Activated T-cell treated with anti-CD3 and anti-CD28 coated beads, Interleukin-2, amount 50 U/mL, for 24 hours (primary cell): ENCODE measurements around the gene TRMT5.

Experiments used
- DNase-seq: peaks from one replicate; pipeline ENCODE4 v3.0.0-alpha.2; 2020
- H3K27ac Mint-ChIP-seq: 2 replicates; pipeline ENCODE4 v1.8.0; 2020; ENCODE audit warnings: mild to moderate bottlenecking, mixed read lengths
- H3K27me3 Mint-ChIP-seq: 2 replicates; pipeline ENCODE4 v1.8.0; 2020; ENCODE audit warnings: mixed read lengths
- H3K36me3 Mint-ChIP-seq: 2 replicates; pipeline ENCODE4 v1.8.0; 2020; ENCODE audit warnings: low read depth, mixed read lengths
- H3K4me1 Mint-ChIP-seq: 2 replicates; pipeline ENCODE4 v1.8.0; 2020; ENCODE audit warnings: low read depth, mixed read lengths
- H3K4me3 Mint-ChIP-seq: 2 replicates; pipeline ENCODE4 v1.8.0; 2020; ENCODE audit warnings: mild to moderate bottlenecking, moderate library complexity, mixed read lengths
- H3K9me3 Mint-ChIP-seq: 2 replicates; pipeline ENCODE4 v1.8.0; 2020; ENCODE audit warnings: mixed read lengths

The TRMT5 gene

DNA sequence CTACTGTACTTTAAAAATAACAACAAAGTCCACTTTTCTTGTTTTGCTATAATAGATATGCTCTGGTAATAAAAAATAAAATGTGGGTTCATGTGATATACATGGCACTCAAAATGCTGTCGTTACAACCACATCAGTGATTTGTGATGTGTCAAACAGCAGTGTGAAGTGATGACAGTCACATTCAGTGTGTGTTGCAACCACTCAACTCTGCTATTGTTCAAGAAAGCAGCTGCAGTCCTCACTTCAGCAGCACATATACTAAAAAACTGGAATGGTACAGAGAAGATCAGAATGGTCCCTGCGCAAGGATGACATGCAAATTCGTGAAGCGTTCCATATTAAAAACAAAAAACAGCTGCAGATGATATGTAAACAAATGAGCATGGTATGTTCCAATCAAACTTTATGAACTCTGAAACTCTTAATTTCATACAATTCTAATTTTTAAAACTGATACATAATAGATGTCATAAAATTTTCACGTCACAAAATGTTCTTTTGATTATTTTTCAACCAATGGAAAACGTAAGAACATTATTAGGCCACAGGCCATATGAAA, 6.7 kb downstream of the TRMT5 start:
- H3K27ac Mint-ChIP-seq, result no peak overlapping the region
- no peak for DNase-seq
- peaks cover 32% of the 10 kb centered on the region for H3K4me1 Mint-ChIP-seq
- no peaks in the 10 kb centered on the region for H3K27me3 Mint-ChIP-seq
- peaks cover 36% of the 10 kb centered on the region for H3K36me3 Mint-ChIP-seq
- H3K9me3 Mint-ChIP-seq, result no peaks in the 10 kb centered on the region
- no peak overlapping the region for H3K4me3 Mint-ChIP-seq

DNA sequence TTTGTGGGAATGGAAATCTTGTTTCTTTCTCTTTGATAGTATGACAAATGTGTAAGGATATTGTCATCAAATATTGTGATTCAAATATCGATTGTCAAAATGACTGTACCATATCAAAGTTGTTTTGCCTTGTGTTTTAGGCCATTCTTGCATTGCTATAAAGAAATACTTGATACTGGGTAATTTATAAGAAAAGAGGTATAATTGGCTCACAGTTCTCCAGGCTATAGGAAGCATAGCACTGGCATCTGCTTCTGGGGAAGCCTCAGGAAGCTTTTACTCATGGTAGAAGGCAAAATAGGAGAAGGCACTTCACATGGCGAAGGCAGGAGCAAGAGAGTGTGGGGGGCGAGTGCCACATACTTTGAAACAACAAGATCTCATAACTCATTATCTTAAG, 7.8 kb downstream of the TRMT5 start:
- Mint-ChIP-seq H3K27me3 (no peaks in the 10 kb centered on the region), H3K4me3 (no peak overlapping the region), H3K36me3 (peaks cover 36% of the 10 kb centered on the region), H3K27ac (no peak overlapping the region), H3K4me1 (peaks cover 32% of the 10 kb centered on the region), H3K9me3 (no peaks in the 10 kb centered on the region)
- no peak for DNase-seq

DNA sequence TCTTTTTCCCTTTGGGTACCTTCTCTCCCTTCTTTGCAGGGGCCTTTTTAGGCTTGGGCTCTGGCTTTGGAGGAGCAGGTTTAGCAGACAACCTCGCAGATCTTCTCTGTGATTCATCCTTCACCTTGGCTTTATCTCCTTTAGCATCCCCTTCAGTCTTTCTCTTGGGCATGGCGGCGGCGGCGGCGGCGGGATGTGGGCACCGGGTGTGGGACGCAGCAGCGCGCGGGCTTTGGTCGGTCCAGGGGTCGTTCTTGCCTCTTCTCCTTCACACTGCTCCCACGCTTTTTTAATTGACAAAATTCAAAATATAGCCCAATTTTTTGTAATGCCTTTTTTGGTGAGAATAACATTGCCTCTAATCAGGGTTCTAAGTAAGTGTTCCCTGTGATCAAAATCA, 8.6 kb downstream of the TRMT5 start:
- H3K4me1 Mint-ChIP-seq, result peaks cover 24% of the 10 kb centered on the region
- H3K4me3 Mint-ChIP-seq, result no peak overlapping the region
- no peaks in the 10 kb centered on the region for H3K27me3 Mint-ChIP-seq
- H3K27ac Mint-ChIP-seq, result no peak overlapping the region
- H3K9me3 Mint-ChIP-seq, result no peaks in the 10 kb centered on the region
- DNase-seq, result no peak
- peaks cover 36% of the 10 kb centered on the region for H3K36me3 Mint-ChIP-seq

DNA sequence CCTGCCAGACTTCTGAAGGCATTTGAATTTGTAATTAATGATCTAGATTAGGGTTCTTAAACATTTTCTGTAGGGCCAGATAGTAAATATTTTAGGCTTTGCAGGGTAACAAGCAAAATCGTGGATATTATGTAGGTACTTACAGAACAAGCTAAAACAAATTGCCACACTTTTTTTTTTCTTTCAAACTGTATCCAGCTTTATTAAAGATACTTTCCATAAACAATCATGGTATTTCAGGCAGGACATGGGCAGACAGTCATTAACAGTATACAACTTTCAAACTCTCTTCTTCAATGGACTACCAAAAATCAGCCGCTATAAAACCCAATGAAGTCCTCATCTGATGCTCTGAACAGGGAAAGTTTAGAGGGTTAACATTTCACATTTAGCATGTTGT, 9.6 kb downstream of the TRMT5 start:
- peaks cover 36% of the 10 kb centered on the region for H3K36me3 Mint-ChIP-seq

DNA sequence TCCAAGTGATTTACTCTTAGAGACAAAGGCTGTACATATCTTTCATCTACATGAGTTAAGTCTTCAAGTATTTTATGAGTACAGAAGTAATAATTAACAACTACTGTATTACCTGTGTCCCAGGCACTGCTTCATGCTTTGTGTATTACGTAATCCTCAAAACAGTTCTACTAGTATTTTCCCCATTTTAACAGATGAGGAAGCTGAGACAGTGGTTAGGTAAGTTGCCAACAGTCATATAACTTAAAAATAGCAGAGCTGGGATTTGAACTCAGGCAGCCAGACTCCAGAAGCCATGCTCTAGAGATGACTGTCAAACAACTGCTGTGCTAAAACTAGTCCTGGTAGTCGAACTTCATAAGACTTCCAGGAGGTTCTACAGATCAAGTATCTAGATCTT, 10.7 kb downstream of the TRMT5 start:
- no peak overlapping the region for H3K27ac Mint-ChIP-seq
- no peaks in the 10 kb centered on the region for H3K9me3 Mint-ChIP-seq
- no peak for DNase-seq
- H3K4me3 Mint-ChIP-seq, result no peak overlapping the region
- H3K27me3 Mint-ChIP-seq, result no peaks in the 10 kb centered on the region
- peaks cover 38% of the 10 kb centered on the region for H3K36me3 Mint-ChIP-seq
- H3K4me1 Mint-ChIP-seq, result peaks cover 14% of the 10 kb centered on the region

More for the DNA sequence above, 9.6 kb downstream of the TRMT5 start:
- H3K27me3 Mint-ChIP-seq, result no peaks in the 10 kb centered on the region
- H3K4me1 Mint-ChIP-seq, result peaks cover 15% of the 10 kb centered on the region
- no peaks in the 10 kb centered on the region for H3K9me3 Mint-ChIP-seq
- no peak overlapping the region for H3K27ac Mint-ChIP-seq
- H3K4me3 Mint-ChIP-seq, result no peak overlapping the region
- DNase-seq, result no peak

DNA sequence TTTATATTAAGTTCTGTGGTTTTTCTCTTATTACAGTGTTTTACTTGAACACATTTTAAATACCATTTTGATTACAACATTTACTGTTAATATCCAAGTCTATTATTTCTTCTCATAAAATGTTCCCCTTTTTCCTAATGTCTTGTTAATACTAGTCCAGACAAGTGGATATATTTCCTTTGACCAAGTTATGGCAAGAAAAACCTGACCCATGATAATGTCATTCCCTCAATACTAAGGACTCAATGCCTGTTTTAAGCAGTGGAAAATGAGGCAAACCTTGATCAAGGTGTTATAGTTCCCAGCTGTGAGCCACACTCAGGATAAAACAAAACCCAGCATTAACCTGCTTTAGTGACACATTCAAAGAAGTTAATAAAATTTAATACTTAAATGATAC, 12.2 kb downstream of the TRMT5 start:
- no peak for DNase-seq
- Mint-ChIP-seq H3K4me3 (no peak overlapping the region), H3K9me3 (no peaks in the 10 kb centered on the region), H3K27me3 (no peaks in the 10 kb centered on the region), H3K27ac (no peak overlapping the region), H3K36me3 (peaks cover 32% of the 10 kb centered on the region), H3K4me1 (peaks cover 14% of the 10 kb centered on the region)

DNA sequence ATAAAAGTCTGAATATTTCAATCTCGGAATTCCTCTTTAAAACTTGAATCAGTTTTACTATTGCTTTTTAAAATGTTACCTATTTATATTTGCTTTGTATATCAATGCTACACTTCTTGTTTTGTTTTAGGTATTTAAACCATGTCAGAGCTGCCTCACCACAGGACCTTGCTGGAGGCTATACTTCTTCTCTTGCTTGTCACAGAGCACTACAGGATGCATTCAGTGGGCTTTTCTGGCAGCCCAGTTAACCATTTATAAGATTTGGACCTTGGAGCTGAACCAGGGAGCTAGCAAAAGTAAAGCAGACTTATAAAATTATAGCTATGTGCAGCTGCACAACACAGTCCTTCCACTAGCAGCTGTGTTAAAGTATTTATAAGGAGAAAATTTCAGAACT, 12.8 kb downstream of the TRMT5 start:
- Mint-ChIP-seq H3K4me3 (no peak overlapping the region), H3K27me3 (no peaks in the 10 kb centered on the region), H3K27ac (no peak overlapping the region), H3K9me3 (no peaks in the 10 kb centered on the region), H3K36me3 (peaks cover 26% of the 10 kb centered on the region), H3K4me1 (peaks cover 12% of the 10 kb centered on the region)
- no peak for DNase-seq

DNA sequence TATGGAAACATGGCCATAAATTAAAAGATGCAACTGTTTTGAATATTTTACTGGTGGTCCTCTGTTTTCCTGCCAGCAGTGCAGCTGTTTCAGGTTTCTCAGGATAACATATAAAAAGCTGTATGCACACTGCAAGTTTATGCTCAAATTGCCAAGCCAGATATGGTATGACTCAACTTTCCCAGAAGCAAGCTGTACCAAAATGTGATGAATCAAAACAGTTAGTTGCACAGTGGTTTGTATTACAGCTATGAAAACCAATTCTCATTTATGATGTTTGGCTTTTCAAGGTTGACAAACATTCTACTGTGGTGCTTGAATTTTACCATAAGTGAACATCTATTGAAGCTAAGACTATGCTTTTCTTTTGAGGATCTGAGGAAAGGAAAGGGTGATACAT, 15.5 kb downstream of the TRMT5 start:
- H3K36me3 Mint-ChIP-seq, result peaks cover 5% of the 10 kb centered on the region
- DNase-seq, result no peak
- H3K27me3 Mint-ChIP-seq, result no peaks in the 10 kb centered on the region
- no peaks in the 10 kb centered on the region for H3K9me3 Mint-ChIP-seq
- peaks cover 12% of the 10 kb centered on the region for H3K4me1 Mint-ChIP-seq
- H3K27ac Mint-ChIP-seq, result peak overlapping the region; percentile 79
- H3K4me3 Mint-ChIP-seq, result no peak overlapping the region

DNA sequence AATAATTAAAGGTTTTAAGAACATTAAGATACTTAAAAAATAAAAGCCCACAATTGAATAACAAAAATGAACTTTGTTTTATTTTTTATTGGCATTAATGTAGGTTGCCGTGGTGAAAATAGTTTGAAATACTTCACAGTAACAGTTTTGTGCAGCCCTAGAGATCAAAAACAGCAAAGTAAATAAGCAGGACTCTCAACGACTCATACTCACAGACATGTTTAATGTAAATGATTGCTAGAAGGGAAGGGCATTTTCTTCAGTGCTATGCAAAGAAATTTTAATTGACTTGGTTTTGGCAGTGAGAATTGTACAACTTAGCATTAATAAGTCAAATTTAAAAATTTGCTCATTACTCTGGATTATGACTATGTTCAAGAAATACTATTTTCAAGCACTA, 16.0 kb downstream of the TRMT5 start:
- Mint-ChIP-seq H3K27me3 (no peaks in the 10 kb centered on the region), H3K36me3 (peaks cover 5% of the 10 kb centered on the region), H3K27ac (peak overlapping the region; percentile 55), H3K4me3 (no peak overlapping the region), H3K9me3 (peaks cover under 1% of the 10 kb centered on the region), H3K4me1 (peaks cover 12% of the 10 kb centered on the region)
- DNase-seq, result no peak

DNA sequence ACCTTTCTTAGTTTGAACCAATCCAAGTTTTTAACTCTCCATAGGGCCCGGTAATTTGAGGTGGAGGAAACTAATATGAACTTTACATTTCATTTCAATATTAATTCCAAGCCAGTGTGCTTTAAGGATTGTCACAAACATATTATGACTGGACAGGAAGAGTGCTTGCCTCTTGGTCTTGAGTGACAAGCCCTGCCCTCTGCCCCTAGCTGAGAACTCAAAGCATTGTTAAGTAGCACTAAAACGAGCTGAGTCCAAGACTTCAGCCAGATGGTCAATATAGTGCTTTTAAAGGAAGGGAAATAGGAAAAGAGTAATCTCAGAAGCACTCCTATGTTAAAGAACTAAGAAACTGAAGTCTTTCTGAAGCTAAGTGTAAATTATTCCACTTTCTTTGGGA, 17.1 kb downstream of the TRMT5 start:
- peaks cover 12% of the 10 kb centered on the region for H3K4me1 Mint-ChIP-seq
- peaks cover 10% of the 10 kb centered on the region for H3K9me3 Mint-ChIP-seq
- H3K27ac Mint-ChIP-seq, result no peak overlapping the region
- no peaks in the 10 kb centered on the region for H3K27me3 Mint-ChIP-seq
- peaks cover 16% of the 10 kb centered on the region for H3K36me3 Mint-ChIP-seq
- no peak overlapping the region for H3K4me3 Mint-ChIP-seq
- no peak for DNase-seq

DNA sequence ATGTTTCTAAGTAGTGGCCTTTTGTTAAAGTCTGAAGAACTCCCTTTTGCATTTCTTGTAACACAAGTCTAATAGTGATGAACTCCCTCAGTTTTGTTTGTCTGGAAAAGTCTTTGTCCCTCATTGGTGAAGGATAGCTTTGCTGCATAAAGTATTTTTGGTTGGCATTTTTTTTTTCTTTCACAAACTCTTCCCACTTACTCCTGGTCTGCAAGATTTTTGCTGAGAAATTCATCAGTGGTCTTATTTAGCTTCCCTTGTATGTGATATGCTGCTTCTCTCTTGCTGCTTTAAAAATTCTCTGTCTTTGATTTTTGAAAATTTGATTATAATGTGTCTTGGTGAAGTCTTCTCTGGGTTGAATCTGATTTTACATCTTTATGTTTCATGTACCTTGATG, 22.7 kb downstream of the TRMT5 start:
- no peak for DNase-seq
- Mint-ChIP-seq H3K27ac (no peak overlapping the region), H3K4me3 (no peak overlapping the region), H3K36me3 (peaks cover 51% of the 10 kb centered on the region), H3K4me1 (peaks cover 13% of the 10 kb centered on the region), H3K9me3 (peaks cover 42% of the 10 kb centered on the region), H3K27me3 (no peaks in the 10 kb centered on the region)

DNA sequence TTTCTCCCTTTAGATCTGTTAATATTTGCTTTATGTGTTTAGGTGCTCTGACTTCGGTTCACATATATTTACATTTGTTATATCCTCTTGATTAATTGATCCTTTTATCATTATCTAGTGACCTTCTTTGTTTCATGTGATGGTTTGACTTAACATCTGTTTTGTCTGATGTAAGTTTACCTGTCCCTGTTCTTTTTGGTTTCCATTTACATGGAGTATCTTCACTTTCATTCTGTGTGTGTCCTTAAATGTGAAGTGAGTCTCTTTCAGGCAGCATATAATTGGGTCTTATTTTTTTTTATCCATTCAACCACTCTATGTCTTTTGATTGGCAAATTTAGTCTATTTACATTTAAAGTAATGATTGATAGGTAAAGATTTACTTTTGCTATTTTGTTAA, 24.2 kb downstream of the TRMT5 start:
- no peaks in the 10 kb centered on the region for H3K27me3 Mint-ChIP-seq
- H3K27ac Mint-ChIP-seq, result no peak overlapping the region
- H3K4me1 Mint-ChIP-seq, result peaks cover 13% of the 10 kb centered on the region
- no peak for DNase-seq
- peaks cover 51% of the 10 kb centered on the region for H3K36me3 Mint-ChIP-seq
- no peak overlapping the region for H3K4me3 Mint-ChIP-seq
- H3K9me3 Mint-ChIP-seq, result peaks cover 42% of the 10 kb centered on the region

DNA sequence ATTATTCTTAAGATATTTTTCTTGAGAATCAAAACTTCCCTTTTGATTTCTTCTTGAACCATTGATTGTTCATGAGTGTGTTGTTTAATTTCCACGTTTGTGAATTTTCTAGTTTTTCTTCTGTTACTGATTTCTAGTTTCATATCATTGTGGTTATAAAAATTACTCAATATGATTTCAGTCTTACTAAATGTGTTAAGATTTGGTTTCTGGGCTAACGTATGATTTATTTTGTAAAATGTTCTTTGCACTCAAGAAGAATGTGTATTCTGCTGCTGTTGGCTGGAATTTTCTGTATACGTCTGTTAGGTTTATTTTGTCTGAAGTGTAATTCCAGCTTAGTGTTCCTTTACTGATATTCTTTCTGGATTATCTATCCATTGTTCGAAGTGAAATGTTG, 24.7 kb downstream of the TRMT5 start:
- no peak overlapping the region for H3K27ac Mint-ChIP-seq
- no peaks in the 10 kb centered on the region for H3K27me3 Mint-ChIP-seq
- H3K9me3 Mint-ChIP-seq, result peaks cover 42% of the 10 kb centered on the region
- H3K36me3 Mint-ChIP-seq, result peaks cover 51% of the 10 kb centered on the region
- H3K4me1 Mint-ChIP-seq, result peaks cover 13% of the 10 kb centered on the region
- no peak overlapping the region for H3K4me3 Mint-ChIP-seq
- DNase-seq, result no peak

DNA sequence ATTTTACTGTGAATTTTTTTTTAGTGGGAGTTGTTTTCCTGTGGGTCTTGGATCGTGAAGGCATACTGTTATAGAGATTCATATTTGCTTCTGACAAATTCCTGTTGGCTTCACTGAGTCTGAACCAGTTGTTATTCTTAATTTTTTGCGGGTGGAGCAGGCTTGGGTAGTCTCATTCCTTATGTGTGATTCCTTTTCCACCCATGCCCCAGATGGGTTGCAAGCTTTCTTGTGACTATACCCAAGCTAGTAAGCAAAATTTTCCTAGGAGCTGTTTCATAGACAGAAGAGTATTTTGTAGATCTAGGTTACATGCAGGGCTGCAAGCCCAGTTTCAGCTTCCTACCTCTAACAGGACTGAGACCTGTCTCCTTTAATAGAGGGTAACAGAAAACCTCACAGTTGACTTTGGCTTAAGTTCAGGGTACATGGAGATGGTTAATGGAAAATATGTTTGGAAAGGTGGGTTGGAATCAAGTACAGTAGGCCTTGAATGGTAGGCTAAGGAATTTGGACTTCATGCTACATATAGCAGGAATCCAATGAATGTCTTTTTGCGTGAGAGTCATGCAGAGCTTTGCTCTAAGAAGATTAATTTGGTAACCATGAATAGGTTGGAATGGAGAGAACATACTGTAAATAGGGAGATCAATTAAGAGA, 29.0 kb downstream of the TRMT5 start:
- Mint-ChIP-seq H3K9me3 (peaks cover 21% of the 10 kb centered on the region), H3K27me3 (no peaks in the 10 kb centered on the region), H3K4me3 (no peak overlapping the region), H3K4me1 (peaks cover 11% of the 10 kb centered on the region), H3K27ac (no peak overlapping the region), H3K36me3 (peaks cover 37% of the 10 kb centered on the region)
- no peak for DNase-seq

DNA sequence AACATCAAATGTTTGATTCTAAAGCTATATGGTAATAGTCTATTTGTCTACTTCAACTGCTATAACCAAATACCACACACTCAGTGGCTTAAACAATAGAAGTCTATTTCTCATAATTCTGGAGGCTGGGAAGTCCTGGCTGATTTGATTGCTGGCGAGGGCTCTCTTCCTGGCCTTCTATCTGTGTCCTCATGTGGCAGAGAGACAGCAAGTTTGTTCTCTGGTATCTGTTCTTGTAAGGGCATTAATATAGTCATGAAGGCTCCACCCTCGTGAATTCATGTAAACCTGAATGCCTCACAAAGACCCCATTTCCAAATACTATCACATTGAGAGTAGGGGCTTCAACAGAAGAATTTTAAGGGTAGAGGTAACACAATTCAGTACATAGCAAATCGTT, 34.1 kb downstream of the TRMT5 start:
- no peaks in the 10 kb centered on the region for H3K9me3 Mint-ChIP-seq
- no peak for DNase-seq
- H3K27me3 Mint-ChIP-seq, result no peaks in the 10 kb centered on the region
- no peak overlapping the region for H3K27ac Mint-ChIP-seq
- peaks cover 27% of the 10 kb centered on the region for H3K36me3 Mint-ChIP-seq
- peaks cover 20% of the 10 kb centered on the region for H3K4me1 Mint-ChIP-seq
- H3K4me3 Mint-ChIP-seq, result no peak overlapping the region

DNA sequence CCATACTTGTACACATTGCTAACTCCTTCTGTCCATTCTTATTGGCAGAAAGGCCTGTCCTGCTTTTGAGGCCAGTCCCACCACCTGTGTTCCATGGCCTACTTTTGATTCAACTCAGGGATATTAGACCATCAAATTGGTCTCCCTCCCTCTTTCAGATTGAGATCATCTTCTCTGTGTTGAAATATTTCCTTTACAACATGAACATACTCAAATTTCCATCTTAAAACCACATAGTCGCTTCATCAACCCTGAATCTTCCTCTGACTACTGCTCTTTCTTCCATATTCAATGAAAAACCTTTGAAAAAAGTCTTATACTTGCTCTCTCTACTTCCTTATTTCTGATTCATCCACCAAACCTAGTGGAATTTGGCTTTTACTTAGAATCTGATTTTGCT, 34.9 kb downstream of the TRMT5 start:
- Mint-ChIP-seq H3K9me3 (no peaks in the 10 kb centered on the region), H3K27ac (peak overlapping the region; percentile 62), H3K36me3 (peaks cover 33% of the 10 kb centered on the region), H3K4me3 (no peak overlapping the region), H3K27me3 (no peaks in the 10 kb centered on the region), H3K4me1 (peaks cover 20% of the 10 kb centered on the region)
- no peak for DNase-seq
